DOHH2 (cell line): ENCODE data around the gene SLC7A5.

Experiments
- EZH2phosphoT487 ChIP-seq: fragments of 200-600 bp; sonication (generic); IDR thresholded peaks from 2 replicates; pipeline ENCODE4 v1.6.1; 2017; ENCODE audit warnings: borderline replicate concordance, mild to moderate bottlenecking, antibody characterized with exemption, low read length, moderate library complexity, mixed read lengths
- TF ChIP-seq, protein P1 (sequence below): fragments of 200-600 bp; sonication (generic); IDR thresholded peaks from one replicate; pipeline ENCODE4 v1.5.1; 2014; ENCODE audit warnings: antibody characterized with exemption, mild to moderate bottlenecking, low read depth, low read length; ENCODE audit not compliant: poor library complexity, severe bottlenecking

DNA sequence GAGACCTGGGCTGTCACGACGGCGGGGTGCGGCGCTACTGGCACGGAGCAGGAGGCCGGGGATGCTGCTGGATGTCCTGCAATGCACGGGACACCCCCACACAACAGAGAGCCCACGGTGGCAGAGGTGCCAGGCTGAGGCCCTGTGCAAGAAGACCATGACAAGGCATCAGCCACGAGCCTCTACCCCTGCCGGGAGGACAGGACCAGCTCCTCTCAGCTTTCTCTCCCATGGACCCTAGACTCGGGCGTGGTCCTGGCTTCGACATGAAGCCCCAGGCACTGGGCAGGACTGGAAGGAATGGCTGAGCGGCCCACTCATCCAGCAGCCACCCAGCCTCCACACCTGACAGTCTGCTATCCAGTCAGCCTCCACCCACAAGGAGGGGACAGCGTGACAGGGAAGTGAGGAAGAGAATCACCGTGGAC, 25.6 kb downstream of the SLC7A5 start:
- TF ChIP-seq, protein P1, sequence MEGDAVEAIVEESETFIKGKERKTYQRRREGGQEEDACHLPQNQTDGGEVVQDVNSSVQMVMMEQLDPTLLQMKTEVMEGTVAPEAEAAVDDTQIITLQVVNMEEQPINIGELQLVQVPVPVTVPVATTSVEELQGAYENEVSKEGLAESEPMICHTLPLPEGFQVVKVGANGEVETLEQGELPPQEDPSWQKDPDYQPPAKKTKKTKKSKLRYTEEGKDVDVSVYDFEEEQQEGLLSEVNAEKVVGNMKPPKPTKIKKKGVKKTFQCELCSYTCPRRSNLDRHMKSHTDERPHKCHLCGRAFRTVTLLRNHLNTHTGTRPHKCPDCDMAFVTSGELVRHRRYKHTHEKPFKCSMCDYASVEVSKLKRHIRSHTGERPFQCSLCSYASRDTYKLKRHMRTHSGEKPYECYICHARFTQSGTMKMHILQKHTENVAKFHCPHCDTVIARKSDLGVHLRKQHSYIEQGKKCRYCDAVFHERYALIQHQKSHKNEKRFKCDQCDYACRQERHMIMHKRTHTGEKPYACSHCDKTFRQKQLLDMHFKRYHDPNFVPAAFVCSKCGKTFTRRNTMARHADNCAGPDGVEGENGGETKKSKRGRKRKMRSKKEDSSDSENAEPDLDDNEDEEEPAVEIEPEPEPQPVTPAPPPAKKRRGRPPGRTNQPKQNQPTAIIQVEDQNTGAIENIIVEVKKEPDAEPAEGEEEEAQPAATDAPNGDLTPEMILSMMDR, result no peak
- no peak for TF ChIP-seq EZH2phosphoT487
